ENCODE measurements around the gene PNPLA5. TPM values are rescaled to one million over a fixed set of nuclear protein-coding genes. Genes with fewer than 3 reads are reported as not detected.

Gene PNPLA5, protein sequence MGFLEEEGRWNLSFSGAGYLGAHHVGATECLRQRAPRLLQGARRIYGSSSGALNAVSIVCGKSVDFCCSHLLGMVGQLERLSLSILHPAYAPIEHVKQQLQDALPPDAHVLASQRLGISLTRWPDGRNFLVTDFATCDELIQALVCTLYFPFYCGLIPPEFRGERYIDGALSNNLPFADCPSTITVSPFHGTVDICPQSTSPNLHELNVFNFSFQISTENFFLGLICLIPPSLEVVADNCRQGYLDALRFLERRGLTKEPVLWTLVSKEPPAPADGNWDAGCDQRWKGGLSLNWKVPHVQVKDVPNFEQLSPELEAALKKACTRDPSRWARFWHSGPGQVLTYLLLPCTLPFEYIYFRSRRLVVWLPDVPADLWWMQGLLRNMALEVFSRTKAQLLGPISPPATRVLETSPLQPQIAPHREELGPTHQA
- under 0.01 TPM in 1 of 2 replicates, not detected in the other for total RNA-seq

DNA sequence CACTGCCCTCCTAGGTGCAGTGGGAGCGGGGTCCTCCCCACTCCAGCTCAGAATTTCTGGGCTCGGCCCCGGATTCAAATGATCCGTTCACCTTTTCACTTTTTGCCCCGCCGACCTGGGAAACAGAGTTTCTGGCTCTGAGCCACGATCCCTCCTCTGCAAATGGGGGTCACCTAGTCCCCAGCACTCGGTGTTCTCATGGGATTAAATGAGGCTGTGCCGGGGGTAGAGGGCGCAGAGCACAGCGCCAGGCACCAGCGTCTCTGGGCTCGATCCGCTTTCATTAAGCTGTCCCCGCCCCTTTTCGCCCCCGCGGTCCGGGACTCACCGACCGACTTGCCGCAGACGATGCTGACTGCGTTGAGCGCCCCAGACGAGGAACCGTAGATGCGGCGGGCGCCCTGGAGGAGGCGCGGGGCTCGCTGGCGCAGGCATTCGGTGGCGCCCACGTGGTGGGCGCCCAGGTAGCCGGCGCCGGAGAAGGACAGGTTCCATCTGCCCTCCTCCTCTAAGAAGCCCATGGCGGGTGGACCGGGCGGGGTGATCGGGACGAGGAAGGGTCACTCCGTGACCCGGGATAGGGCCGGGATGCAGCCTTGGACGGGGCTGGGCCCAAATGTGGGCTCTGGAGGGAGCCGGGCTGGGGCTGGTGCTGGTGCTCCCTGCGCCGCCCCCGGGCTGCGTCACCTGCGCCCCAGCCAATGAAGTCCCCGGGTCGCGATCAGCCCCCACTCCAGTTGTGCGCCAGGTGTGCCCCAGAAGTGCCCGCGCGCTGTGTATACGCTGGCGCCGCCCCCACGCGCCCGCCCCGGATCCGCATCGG, at the start of gene PNPLA5:
PNPLA5 (minus strand) TSS at position 654 of the 823 bp plus-strand sequence; CDS start at position 521, 133 bp downstream.

DNA sequence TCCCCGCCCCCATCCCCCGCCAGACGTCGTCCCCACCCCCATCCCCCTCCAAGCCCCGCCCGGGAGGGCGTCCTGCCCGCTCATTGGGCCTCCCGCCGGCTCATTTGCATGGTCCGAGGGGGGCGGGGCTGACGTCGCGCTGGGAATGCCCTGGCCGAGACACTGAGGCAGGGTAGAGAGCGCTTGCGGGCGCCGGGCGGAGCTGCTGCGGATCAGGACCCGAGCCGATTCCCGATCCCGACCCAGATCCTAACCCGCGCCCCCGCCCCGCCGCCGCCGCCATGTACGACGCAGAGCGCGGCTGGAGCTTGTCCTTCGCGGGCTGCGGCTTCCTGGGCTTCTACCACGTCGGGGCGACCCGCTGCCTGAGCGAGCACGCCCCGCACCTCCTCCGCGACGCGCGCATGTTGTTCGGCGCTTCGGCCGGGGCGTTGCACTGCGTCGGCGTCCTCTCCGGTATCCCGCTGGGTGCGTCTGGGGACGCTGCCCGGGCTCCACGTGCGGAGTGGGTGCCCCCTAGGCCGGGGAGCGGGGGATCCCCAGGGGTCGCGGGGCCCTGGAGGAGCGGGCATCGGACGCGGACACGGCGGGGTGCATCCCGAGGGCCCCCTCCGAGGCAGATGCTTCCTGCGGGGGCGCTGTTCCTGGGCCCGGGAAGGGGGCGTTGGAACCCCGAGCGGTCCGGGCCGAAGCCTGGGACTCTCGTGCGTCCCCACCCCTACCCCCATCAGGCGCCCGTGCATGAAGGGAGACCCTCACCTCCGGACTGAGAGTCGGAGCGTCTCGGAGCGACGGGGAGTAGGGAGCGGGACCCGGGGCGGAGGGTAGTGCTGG, 32.0 kb upstream of the PNPLA5 start, which contains the start of gene PNPLA3:
PNPLA3 (plus strand) TSS at position 175 of the 834 bp plus-strand sequence; CDS start at position 282, 107 bp downstream.

GRCh38 chr22:43862074-43862881, 29.5 kb downstream of the PNPLA5 start, which contains the start of gene SULT4A1:
Gene SULT4A1, minus strand, starts transcription at chr22:43862513. Its CDS starts 131 bp downstream, at chr22:43862382.

Other genes with a start within 250 kb of the PNPLA5 start
- 0.55 and 3.6 TPM in 2 replicates for gene EFCAB6, start 79.7 kb downstream of the PNPLA5 start, total RNA-seq
- gene SULT4A1, start 29.5 kb downstream of the PNPLA5 start, total RNA-seq: 0.12 TPM in 1 of 2 replicates, not detected in the other
- gene PNPLA3, start 31.8 kb upstream of the PNPLA5 start, total RNA-seq: 1.3 and 3.5 TPM in 2 replicates
- gene SAMM50, start 63.4 kb upstream of the PNPLA5 start, total RNA-seq: 46.6 and 54.8 TPM in 2 replicates
- 29.5 and 55.0 TPM in 2 replicates for gene PARVB, start 132.3 kb upstream of the PNPLA5 start, total RNA-seq